Smooth muscle cell (in vitro differentiated cells): ENCODE results near the gene NEFH. TPM values are rescaled to one million over a fixed set of nuclear protein-coding genes. Genes with fewer than 3 reads are reported as not detected.

ENCODE experiments used
- DNase-seq: peaks from one replicate; lab custom pipeline; 2025; ENCODE audit not compliant: unreplicated experiment; lab: John Stamatoyannopoulos, UW
- H2AFZ ChIP-seq: fragments of 200-600 bp; sonication (generic); 2 replicates; pipeline ENCODE4 v1.6.0; 2016; ENCODE audit warnings: antibody characterized with exemption, low read depth, mild to moderate bottlenecking
- H3F3A ChIP-seq: fragments of 200-600 bp; sonication (generic); 2 replicates; pipeline ENCODE4 v1.6.0; 2017; ENCODE audit warnings: antibody characterized with exemption, low read depth
- H3K27ac ChIP-seq: fragments of 200-600 bp; sonication (generic); 2 replicates; pipeline ENCODE4 v1.5.1; 2016; ENCODE audit warnings: low read depth, mild to moderate bottlenecking
- H3K27me3 ChIP-seq: fragments of 200-600 bp; sonication (generic); 2 replicates; pipeline ENCODE4 v1.6.1; 2016; ENCODE audit warnings: low read depth, mild to moderate bottlenecking
- H3K36me3 ChIP-seq: fragments of 200-600 bp; sonication (generic); 2 replicates; pipeline ENCODE4 v1.5.1; 2016; ENCODE audit warnings: low read depth
- H3K4me1 ChIP-seq: fragments of 200-600 bp; sonication (generic); 2 replicates; pipeline ENCODE4 v1.5.1; 2016; ENCODE audit warnings: low read depth
- H3K4me2 ChIP-seq: fragments of 200-600 bp; sonication (generic); 2 replicates; pipeline ENCODE4 v1.6.0; 2016; ENCODE audit warnings: mild to moderate bottlenecking
- H3K4me3 ChIP-seq: fragments of 200-600 bp; sonication (generic); 2 replicates; pipeline ENCODE4 v1.5.1; 2016; ENCODE audit warnings: mild to moderate bottlenecking
- H3K79me2 ChIP-seq: fragments of 200-600 bp; sonication (generic); 2 replicates; pipeline ENCODE4 v1.6.0; 2016; ENCODE audit warnings: low read depth, mild to moderate bottlenecking
- H3K9ac ChIP-seq: fragments of 200-600 bp; sonication (generic); 2 replicates; pipeline ENCODE4 v1.6.0; 2016; ENCODE audit warnings: low read depth
- H3K9me3 ChIP-seq: fragments of 200-600 bp; sonication (generic); replicated peaks from 2 replicates; pipeline ENCODE4 v1.5.1; 2016; ENCODE audit warnings: low read depth
- H4K20me1 ChIP-seq: fragments of 200-600 bp; sonication (generic); 2 replicates; pipeline ENCODE4 v1.6.0; 2016; ENCODE audit warnings: low read depth
- WGBS: methylation state at CpG from one replicate; pipeline ENCODE4 v1.1.7; 2016; ENCODE audit warnings: low lambda C conversion rate; 5-methylcytosine and 5-hydroxymethylcytosine counted together
- polyA plus RNA-seq: library from polyadenylated mRNA; unstranded; fragments of >200 nt; fragmentation: Nextera tagmentation; extraction: Ambion mirVana; gene quantifications from 2 replicates; pipeline ENCODE4 v1.2.1, GENCODE V29; 2016
- total RNA-seq: library from RNA; depleted of rRNA; stranded (reverse); fragments of >200 nt; gene quantifications from 2 replicates; pipeline ENCODE4 v1.2.3, GENCODE V29; 2014
- TF ChIP-seq, protein P1 (sequence below): fragments of 200-600 bp; sonication (generic); IDR thresholded peaks from 2 replicates; pipeline ENCODE4 v1.5.1; 2017; ENCODE audit warnings: borderline replicate concordance, mild to moderate bottlenecking, antibody characterized with exemption; ENCODE audit not compliant: insufficient read depth, poor library complexity, severe bottlenecking

Gene NEFH
- total and polyA plus RNA-seq, 2 experiments from 2014 or later: 1.1 TPM; not detected in 1

DNA sequence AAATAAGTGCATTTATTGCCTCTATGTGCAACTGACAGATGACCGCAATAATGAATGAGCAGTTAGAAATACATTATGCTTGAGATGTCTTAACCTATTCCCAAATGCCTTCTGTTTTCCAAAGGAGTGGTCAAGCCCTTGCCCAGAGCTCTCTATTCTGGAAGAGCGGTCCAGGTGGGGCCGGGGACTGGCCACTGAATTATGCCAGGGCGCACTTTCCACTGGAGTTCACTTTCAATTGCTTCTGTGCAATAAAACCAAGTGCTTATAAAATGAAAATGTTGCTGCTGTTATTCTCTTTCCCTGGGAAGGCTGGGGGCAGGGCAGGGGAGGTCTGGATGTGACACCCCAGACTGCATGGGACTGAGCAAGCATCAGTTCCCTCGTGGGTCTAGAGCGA, 11.0 kb downstream of the NEFH start:
- Histone ChIP-seq H3K4me3 (no peak overlapping the region), H3K9ac (no peak overlapping the region), H3K27me3 (no peaks in the 10 kb centered on the region), H4K20me1 (no peaks in the 10 kb centered on the region), H3K4me2 (no peak overlapping the region), H3F3A (no peaks in the 10 kb centered on the region), H3K79me2 (no peaks in the 10 kb centered on the region), H2AFZ (no peak overlapping the region), H3K4me1 (no peaks in the 10 kb centered on the region), H3K36me3 (no peaks in the 10 kb centered on the region), H3K27ac (no peak overlapping the region), H3K9me3 (no peaks in the 10 kb centered on the region)
- 92% methylated on average over 6 of the region's 6 CpGs for WGBS
- DNase-seq: no peak
- TF ChIP-seq, protein P1, sequence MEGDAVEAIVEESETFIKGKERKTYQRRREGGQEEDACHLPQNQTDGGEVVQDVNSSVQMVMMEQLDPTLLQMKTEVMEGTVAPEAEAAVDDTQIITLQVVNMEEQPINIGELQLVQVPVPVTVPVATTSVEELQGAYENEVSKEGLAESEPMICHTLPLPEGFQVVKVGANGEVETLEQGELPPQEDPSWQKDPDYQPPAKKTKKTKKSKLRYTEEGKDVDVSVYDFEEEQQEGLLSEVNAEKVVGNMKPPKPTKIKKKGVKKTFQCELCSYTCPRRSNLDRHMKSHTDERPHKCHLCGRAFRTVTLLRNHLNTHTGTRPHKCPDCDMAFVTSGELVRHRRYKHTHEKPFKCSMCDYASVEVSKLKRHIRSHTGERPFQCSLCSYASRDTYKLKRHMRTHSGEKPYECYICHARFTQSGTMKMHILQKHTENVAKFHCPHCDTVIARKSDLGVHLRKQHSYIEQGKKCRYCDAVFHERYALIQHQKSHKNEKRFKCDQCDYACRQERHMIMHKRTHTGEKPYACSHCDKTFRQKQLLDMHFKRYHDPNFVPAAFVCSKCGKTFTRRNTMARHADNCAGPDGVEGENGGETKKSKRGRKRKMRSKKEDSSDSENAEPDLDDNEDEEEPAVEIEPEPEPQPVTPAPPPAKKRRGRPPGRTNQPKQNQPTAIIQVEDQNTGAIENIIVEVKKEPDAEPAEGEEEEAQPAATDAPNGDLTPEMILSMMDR: no peak

DNA sequence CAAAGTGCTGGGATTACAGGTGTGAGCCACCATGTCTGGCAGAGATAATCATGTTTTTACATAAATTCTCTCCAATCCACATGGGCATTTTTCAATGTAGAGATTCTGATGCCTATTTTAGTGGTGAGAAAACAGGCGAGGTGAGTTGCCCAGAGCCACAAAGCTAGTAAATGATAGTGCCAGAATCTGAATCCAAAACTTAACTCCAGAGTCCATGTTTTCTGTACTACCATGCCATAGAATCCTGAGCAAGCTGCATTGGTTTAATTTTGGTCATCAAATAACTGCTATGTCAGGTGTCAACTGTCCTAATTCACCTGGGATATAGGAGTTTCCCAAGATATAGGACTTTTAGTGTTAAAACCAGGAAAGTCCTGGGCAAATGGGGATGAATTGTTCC, 13.6 kb downstream of the NEFH start:
- Histone ChIP-seq H3K79me2 (no peaks in the 10 kb centered on the region), H3K4me3 (no peak overlapping the region), H3K27me3 (no peaks in the 10 kb centered on the region), H4K20me1 (no peaks in the 10 kb centered on the region), H3K9me3 (no peaks in the 10 kb centered on the region), H3K36me3 (no peaks in the 10 kb centered on the region), H3K27ac (no peak overlapping the region), H3K4me2 (no peak overlapping the region), H3F3A (no peaks in the 10 kb centered on the region), H3K9ac (no peak overlapping the region), H2AFZ (no peak overlapping the region), H3K4me1 (no peaks in the 10 kb centered on the region)
- TF ChIP-seq, protein P1: no peak
- 87% methylated on average over 1 of the region's 1 CpG for WGBS
- DNase-seq: no peak

DNA sequence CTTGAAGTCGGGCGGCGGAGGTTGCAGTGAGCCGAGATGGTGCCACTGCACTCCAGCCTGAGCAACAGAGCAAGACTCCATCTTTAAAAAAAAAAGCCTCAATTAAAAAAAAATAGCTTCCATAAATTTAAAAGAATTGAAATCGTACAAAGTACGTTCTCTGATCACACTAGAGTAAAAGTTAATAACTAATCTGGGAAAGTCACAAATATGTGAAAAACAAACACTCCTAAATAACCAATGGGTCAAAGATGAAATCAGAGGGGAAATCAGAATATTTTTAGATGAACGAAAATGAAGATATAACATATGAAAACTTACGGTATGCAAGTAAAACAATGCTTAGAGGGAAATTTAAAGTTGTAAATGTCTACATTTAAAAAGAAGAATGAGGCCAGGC, 19.8 kb downstream of the NEFH start:
- no peak overlapping the region for H3K4me3 ChIP-seq
- H3F3A ChIP-seq: peaks cover 9% of the 10 kb centered on the region
- H3K4me1 ChIP-seq: peaks cover 10% of the 10 kb centered on the region
- H2AFZ ChIP-seq: no peak overlapping the region
- no peaks in the 10 kb centered on the region for H3K79me2 ChIP-seq
- TF ChIP-seq, protein P1: no peak
- H3K27ac ChIP-seq: no peak overlapping the region
- WGBS: 97% methylated on average over 8 of the region's 8 CpGs
- H3K9ac ChIP-seq: no peak overlapping the region
- no peaks in the 10 kb centered on the region for H3K27me3 ChIP-seq
- no peaks in the 10 kb centered on the region for H4K20me1 ChIP-seq
- DNase-seq: no peak
- H3K9me3 ChIP-seq: no peaks in the 10 kb centered on the region
- no peak overlapping the region for H3K4me2 ChIP-seq
- H3K36me3 ChIP-seq: no peaks in the 10 kb centered on the region

DNA sequence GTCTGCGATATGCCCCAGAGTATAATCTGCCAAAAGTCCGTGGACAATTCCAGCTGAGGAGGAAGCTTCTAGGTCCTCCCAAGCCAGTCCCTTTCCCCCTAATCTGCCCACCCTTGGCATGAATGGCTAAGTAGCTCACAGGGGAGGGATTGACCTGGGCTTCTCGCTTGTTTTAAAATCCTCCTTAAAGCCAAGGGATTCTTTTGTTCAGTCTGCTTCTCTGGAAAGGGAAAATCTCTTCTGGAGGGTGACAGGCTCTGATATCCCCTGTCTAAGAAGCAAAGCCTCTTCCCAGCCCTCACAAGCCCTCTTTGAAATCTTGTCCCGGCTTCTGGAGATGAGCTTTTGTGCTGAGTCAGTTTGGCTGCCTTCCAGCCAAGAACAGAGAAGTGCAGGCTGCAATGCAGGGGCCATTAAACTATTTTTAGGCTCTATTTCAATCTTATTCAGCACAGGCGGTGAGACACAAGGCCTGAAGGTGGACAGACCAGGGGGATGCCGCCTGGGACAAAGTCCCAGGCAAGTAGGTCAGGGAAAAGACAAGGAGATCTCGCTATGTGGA, 23.9 kb downstream of the NEFH start:
- H2AFZ ChIP-seq: no peak overlapping the region
- H3K4me3 ChIP-seq: no peak overlapping the region
- no peaks in the 10 kb centered on the region for H3K27me3 ChIP-seq
- 49% methylated on average over 7 of the region's 7 CpGs for WGBS
- H3K4me2 ChIP-seq: peak overlapping the region; percentile 55
- H3K9ac ChIP-seq: no peak overlapping the region
- H3F3A ChIP-seq: peaks cover 17% of the 10 kb centered on the region
- H3K79me2 ChIP-seq: no peaks in the 10 kb centered on the region
- H3K36me3 ChIP-seq: peaks cover 14% of the 10 kb centered on the region
- no peaks in the 10 kb centered on the region for H3K9me3 ChIP-seq
- H3K4me1 ChIP-seq: peaks cover 10% of the 10 kb centered on the region
- TF ChIP-seq, protein P1: no peak
- H4K20me1 ChIP-seq: no peaks in the 10 kb centered on the region
- peak overlapping the region; percentile 58 for H3K27ac ChIP-seq
- peak; percentile 17 for DNase-seq
